Fibroblast of pulmonary artery (primary cell): ENCODE results near the gene MMP2.

Experiments used
- DNase-seq: peaks from one replicate; pipeline ENCODE4 v3.0.0-alpha.2; 2010; ENCODE audit warnings: low read depth
- H3K4me3 ChIP-seq: replicated peaks from 2 replicates; pipeline ENCODE4 v1.5.1; 2011; ENCODE audit warnings: low read depth, mild to moderate bottlenecking, control low read depth, low read length, moderate library complexity
- TF ChIP-seq, protein P1 (sequence below): IDR thresholded peaks from 2 replicates; pipeline ENCODE4 v1.5.1; 2011; ENCODE audit warnings: mild to moderate bottlenecking, control low read depth, low read length, inconsistent platforms; ENCODE audit errors: missing control alignments

The MMP2 gene

GRCh38 chr16:55499281-55499680 lies 20.3 kb downstream of the MMP2 start:
- no peak overlapping the region for H3K4me3 ChIP-seq
- DNase-seq = no peak
- TF ChIP-seq, protein P1, sequence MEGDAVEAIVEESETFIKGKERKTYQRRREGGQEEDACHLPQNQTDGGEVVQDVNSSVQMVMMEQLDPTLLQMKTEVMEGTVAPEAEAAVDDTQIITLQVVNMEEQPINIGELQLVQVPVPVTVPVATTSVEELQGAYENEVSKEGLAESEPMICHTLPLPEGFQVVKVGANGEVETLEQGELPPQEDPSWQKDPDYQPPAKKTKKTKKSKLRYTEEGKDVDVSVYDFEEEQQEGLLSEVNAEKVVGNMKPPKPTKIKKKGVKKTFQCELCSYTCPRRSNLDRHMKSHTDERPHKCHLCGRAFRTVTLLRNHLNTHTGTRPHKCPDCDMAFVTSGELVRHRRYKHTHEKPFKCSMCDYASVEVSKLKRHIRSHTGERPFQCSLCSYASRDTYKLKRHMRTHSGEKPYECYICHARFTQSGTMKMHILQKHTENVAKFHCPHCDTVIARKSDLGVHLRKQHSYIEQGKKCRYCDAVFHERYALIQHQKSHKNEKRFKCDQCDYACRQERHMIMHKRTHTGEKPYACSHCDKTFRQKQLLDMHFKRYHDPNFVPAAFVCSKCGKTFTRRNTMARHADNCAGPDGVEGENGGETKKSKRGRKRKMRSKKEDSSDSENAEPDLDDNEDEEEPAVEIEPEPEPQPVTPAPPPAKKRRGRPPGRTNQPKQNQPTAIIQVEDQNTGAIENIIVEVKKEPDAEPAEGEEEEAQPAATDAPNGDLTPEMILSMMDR = no peak

GRCh38 chr16:55499951-55500529 lies 21.0 kb downstream of the MMP2 start:
- TF ChIP-seq, protein P1 = no peak
- no peak overlapping the region for H3K4me3 ChIP-seq
- DNase-seq = peak; percentile 98

- TF ChIP-seq, protein P1 = no peak
- peak; percentile 61 for DNase-seq
- no peak overlapping the region for H3K4me3 ChIP-seq
These were observed 21.6 kb downstream of the MMP2 start for GRCh38 chr16:55500530-55501011.

- TF ChIP-seq, protein P1 = peak; percentile 50
- DNase-seq = no peak
- no peak overlapping the region for H3K4me3 ChIP-seq
These were observed 22.7 kb downstream of the MMP2 start for GRCh38 chr16:55501549-55502322.

DNA sequence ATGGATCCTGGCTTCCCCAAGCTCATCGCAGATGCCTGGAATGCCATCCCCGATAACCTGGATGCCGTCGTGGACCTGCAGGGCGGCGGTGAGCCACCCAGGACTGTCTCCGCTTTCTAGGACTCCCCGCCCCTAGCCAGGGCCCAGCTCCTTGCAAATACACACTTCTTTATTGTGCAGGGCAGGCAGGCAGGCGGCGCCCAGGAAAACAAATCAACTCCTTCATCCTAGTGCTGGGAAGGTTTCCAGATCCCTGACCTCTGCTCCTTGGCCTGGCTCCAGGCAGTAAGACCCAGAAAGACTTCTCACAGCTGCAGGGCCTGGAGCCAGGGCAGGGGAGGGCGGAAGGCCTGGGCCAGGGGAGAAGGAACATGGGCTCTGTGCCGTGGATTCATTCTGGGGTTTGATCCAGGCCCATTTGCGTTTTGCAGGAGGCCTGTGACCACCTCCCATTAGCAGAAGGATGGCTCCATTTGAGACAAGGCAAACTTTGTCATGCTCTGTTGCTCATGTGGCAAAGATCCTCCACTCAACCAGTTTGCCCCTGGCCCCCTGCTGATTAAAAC lies 23.9 kb downstream of the MMP2 start:
- H3K4me3 ChIP-seq = no peak overlapping the region
- TF ChIP-seq, protein P1 = peak; percentile 20
- peak; percentile 97 for DNase-seq

GRCh38 chr16:55503726-55504550 lies 24.9 kb downstream of the MMP2 start:
- DNase-seq = no peak
- TF ChIP-seq, protein P1 = no peak
- H3K4me3 ChIP-seq = no peak overlapping the region
